AG09309 (cell line): ENCODE measurements around the gene PCNP.

Experiments used
- DNase-seq: peaks from one replicate; pipeline ENCODE4 v3.0.0-alpha.2; 2010; ENCODE audit warnings: low read depth
- H3K4me3 ChIP-seq: 2 replicates; pipeline ENCODE4 v1.5.1; 2011; ENCODE audit warnings: mild to moderate bottlenecking, low read depth, low read length, moderate library complexity; ENCODE audit not compliant: control insufficient read depth
- TF ChIP-seq, protein P1 (sequence below): IDR thresholded peaks from 2 replicates; pipeline ENCODE4 v1.5.1; 2011; ENCODE audit warnings: mild to moderate bottlenecking, low read depth, low read length, inconsistent platforms; ENCODE audit not compliant: insufficient read depth, control insufficient read depth; ENCODE audit errors: missing control alignments

Gene PCNP

DNA sequence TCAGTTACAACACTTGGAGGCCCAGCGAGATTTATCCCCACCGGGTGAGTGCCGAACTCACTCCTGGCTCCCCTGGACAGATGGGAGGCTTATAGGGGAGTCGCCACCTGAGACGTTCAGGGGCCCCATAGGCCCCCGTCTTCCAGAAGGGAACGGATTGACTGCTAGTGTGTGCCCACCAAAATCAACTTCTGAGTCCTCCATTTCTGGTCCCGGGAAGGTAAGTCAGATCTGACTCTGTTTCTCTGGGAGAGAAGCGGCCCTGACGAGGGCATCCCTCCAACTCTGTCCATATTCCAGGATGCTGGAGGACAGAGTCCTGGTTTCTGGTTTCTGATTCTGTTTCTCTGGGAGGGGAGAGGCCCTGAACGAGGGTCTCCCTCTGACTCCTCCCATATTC, 58.6 kb downstream of the PCNP start:
- TF ChIP-seq, protein P1, sequence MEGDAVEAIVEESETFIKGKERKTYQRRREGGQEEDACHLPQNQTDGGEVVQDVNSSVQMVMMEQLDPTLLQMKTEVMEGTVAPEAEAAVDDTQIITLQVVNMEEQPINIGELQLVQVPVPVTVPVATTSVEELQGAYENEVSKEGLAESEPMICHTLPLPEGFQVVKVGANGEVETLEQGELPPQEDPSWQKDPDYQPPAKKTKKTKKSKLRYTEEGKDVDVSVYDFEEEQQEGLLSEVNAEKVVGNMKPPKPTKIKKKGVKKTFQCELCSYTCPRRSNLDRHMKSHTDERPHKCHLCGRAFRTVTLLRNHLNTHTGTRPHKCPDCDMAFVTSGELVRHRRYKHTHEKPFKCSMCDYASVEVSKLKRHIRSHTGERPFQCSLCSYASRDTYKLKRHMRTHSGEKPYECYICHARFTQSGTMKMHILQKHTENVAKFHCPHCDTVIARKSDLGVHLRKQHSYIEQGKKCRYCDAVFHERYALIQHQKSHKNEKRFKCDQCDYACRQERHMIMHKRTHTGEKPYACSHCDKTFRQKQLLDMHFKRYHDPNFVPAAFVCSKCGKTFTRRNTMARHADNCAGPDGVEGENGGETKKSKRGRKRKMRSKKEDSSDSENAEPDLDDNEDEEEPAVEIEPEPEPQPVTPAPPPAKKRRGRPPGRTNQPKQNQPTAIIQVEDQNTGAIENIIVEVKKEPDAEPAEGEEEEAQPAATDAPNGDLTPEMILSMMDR, result no peak
- no peak overlapping the region for H3K4me3 ChIP-seq
- DNase-seq, result no peak

DNA sequence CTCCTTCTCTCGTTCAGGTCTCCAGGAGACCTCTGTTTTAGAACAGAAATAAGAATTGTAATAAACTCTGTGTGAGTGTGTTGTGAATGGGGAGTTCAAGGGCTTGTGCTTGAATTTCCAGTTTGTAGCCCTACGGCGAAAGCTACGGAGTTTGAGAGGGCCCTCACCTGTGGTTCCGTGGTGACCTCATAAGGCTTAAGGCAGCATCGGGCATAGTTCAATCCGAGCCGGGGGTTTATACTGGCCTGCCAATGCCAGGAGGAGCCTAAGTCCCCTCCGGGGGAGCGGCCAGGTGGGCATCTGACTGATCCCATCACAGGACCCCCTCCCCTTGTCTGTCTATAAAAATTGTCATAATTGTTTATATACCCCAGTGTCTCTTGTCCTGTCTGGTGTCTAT, 59.2 kb downstream of the PCNP start:
- DNase-seq, result no peak
- no peak overlapping the region for H3K4me3 ChIP-seq
- TF ChIP-seq, protein P1, result no peak

DNA sequence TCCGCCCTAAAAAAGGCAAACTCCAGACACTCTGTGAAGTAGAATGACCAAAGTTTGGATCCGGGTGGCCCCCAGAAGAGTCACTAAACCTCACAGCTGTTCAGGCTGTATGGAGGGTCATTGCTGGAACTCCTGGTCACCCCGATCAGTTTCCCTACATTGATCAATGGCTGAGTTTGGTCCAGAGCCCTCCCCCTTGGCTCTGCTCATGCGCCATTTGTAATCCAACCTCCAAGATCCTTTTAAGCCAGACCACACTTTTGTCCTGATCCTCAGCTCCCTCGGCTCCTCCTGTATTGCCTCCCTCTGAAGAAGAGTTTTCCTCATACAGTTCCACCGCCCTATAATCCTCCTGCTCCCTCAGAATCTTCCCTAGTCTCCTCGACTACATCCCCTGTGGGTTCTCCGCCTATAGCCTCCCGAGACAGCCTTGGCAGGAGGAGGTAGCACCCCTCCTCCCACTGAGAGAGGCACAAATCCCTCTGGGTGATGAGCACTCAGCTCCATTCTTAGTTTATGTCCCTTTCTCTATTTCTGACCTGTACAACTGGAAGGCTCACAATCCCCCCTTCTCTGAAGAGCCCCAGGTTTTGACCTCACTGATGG, 60.7 kb downstream of the PCNP start:
- TF ChIP-seq, protein P1, result no peak
- no peak for DNase-seq
- H3K4me3 ChIP-seq, result no peak overlapping the region

DNA sequence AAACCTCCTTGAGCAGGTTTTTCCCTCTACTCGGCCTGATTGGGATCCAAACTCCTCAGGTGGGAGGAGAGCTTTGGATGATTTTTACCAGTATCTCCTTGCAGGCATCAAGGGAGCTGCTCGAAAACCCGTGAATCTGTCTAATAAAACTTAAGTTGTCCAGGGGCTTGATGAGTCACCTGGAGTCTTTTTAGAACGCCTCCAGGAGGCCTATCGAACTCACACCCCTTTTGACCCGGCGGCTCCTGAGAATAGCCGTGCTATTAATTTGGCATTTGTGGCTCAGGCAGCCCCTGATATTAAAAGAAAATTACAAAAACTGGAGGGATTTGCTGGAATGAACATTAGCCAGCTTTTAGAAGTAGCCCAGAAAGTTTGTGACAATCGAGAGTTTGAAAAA, 61.4 kb downstream of the PCNP start:
- no peak overlapping the region for H3K4me3 ChIP-seq
- DNase-seq, result no peak
- TF ChIP-seq, protein P1, result no peak

DNA sequence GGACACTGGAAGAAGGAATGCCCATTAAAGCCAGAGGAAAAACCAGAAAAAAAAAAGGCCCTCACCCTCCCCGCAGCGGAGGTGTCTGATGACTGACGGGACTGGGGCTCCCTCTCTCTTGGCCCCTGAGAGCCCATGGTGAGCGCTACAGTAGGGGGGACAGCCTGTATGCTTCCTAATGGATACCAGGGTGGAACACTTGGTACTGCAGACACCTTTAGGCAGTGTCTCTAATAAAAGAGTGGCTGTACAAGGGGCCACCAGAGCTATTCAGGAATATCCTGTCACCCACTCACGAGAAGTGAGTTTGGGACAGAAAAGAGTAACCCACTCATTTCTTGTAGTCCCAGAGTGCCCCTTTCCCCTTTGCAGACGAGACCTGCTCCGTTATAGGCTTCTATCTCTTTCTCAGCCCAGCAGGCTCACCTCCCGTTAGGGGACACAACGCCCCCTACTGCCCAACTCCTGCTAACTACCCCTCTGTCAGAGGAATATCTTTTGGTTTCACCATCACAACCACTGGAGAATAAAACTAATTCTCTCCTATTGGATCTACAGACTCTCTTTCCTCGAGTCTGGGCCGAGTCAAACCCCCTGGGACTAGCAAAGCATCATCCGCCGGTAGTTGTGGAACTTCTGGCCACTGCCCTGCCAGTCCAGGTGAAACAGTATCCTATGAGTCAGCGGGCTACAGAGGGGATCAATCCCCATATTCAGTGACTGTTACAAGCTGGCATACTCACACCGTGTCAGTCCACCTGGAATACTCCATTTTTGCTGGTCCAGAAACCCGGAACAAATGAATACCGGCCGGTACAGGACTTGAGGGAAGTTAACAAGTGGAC, 62.2 kb downstream of the PCNP start:
- TF ChIP-seq, protein P1, result peak; percentile 64
- H3K4me3 ChIP-seq, result no peak overlapping the region
- DNase-seq, result no peak

DNA sequence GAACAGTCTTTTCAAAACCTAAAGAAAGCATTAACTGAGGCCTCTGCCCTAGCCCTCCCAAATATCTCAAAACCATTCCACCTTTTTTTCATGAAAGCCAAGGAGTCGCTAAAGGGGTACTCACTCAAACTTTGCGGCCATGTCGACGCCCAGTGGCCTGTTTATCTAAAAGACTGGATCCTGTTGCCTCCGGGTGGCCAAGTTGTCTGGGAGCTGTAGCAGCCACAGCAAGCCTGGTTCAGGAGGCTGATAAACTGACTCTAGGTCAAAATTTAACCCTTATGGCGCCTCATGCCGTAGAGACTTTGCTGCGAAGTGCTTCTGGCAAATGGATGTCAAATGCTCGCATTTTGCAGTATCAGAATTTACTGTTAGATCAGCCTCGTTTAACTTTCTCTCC, 63.5 kb downstream of the PCNP start:
- TF ChIP-seq, protein P1, result no peak
- DNase-seq, result no peak
- H3K4me3 ChIP-seq, result no peak overlapping the region
